Neutrophil (primary cell): ENCODE measurements around the gene EDEM2.

Experiments used
- H3K27ac ChIP-seq: fragments of 200-600 bp; sonication (generic); 2 replicates; pipeline ENCODE4 v1.5.1; 2016; ENCODE audit warnings: mild to moderate bottlenecking, moderate library complexity
- H3K27me3 ChIP-seq: fragments of 200-600 bp; sonication (generic); 2 replicates; pipeline ENCODE4 v1.6.0; 2016; ENCODE audit warnings: mild to moderate bottlenecking
- H3K36me3 ChIP-seq: fragments of 200-600 bp; sonication (generic); 2 replicates; pipeline ENCODE4 v1.5.1; 2017
- H3K4me1 ChIP-seq, 2 experiments: fragments of 200-600 bp in 1 of 2; sonication (generic) in 1 of 2; 1 replicate in 1 of 2; 2 replicates in 1 of 2; pipeline versions ENCODE4 v1.5.1 to v1.6.1; 2013 to 2016; ENCODE audit warnings: low read depth in 1 of 2, low read length in 1 of 2, mild to moderate bottlenecking in 1 of 2, moderate library complexity in 1 of 2; ENCODE audit not compliant: control insufficient read depth in 1 of 2, insufficient read depth in 1 of 2
- H3K4me3 ChIP-seq, 2 experiments: fragments of 200-600 bp in 1 of 2; sonication (generic) in 1 of 2; 1 replicate in 1 of 2; 2 replicates in 1 of 2; pipeline ENCODE4 v1.5.1; 2013 to 2016; ENCODE audit warnings: low read depth in 1 of 2, low read length in 1 of 2, mild to moderate bottlenecking in 1 of 2, moderate library complexity in 1 of 2
- H3K9me3 ChIP-seq: fragments of 200-600 bp; sonication (generic); 2 replicates; pipeline ENCODE4 v1.5.1; 2016
- TF ChIP-seq, protein P1 (sequence below): fragments of 200-600 bp; sonication (generic); IDR thresholded peaks from 2 replicates; pipeline ENCODE4 v1.5.1; 2016; ENCODE audit warnings: antibody characterized with exemption

The EDEM2 gene

DNA sequence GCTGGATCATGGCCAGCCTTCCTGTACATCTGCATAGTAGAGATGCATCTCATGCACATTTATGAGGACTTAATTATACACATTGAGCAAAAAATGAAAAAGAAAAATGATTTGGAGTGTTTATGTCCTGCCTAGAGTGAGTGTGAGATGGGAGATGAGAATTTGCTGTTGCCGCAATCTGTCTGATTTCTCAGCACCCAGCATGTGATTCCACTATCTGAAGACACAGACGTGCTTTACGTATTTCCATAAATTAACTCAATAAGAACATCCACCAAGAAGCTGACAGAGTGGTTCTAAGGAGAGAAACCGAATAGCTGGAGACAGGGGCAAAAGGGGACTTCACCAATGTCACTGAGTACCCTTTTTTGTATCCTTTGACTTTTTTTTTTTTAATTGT lies 15.2 kb downstream of the EDEM2 start:
- no peaks in the 10 kb centered on the region for H3K27me3 ChIP-seq
- H3K36me3 ChIP-seq, result peaks cover 100% of the 10 kb centered on the region
- H3K4me1 ChIP-seq, result no peaks in the 10 kb centered on the region
- H3K27ac ChIP-seq, result no peak overlapping the region
- no peak overlapping the region for H3K4me3 ChIP-seq
- no peaks in the 10 kb centered on the region for H3K9me3 ChIP-seq
- TF ChIP-seq, protein P1, sequence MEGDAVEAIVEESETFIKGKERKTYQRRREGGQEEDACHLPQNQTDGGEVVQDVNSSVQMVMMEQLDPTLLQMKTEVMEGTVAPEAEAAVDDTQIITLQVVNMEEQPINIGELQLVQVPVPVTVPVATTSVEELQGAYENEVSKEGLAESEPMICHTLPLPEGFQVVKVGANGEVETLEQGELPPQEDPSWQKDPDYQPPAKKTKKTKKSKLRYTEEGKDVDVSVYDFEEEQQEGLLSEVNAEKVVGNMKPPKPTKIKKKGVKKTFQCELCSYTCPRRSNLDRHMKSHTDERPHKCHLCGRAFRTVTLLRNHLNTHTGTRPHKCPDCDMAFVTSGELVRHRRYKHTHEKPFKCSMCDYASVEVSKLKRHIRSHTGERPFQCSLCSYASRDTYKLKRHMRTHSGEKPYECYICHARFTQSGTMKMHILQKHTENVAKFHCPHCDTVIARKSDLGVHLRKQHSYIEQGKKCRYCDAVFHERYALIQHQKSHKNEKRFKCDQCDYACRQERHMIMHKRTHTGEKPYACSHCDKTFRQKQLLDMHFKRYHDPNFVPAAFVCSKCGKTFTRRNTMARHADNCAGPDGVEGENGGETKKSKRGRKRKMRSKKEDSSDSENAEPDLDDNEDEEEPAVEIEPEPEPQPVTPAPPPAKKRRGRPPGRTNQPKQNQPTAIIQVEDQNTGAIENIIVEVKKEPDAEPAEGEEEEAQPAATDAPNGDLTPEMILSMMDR, result no peak

DNA sequence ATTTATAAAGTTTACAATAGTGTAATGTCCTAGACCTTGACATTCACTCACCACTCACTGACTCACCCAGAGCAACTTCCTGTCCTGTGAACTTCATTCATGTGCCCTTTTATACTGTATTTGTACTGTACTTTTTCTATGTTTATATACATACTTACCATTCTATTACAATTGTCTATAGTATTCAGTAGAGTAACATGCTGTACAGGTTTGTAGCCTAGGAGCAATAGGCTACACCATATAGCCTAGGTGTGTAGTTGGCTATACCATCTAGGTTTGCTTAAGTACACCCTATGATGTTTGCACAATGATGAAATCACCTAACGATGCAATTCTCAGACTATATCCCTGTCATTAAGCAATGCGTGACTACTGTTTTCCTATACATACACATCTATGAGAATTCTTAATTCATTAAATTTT lies 17.5 kb downstream of the EDEM2 start:
- Histone ChIP-seq H3K4me3 (no peak overlapping the region), H3K27me3 (no peaks in the 10 kb centered on the region), H3K27ac (peak overlapping the region; percentile 55), H3K36me3 (peaks cover 99% of the 10 kb centered on the region), H3K9me3 (no peaks in the 10 kb centered on the region), H3K4me1 (no peaks in the 10 kb centered on the region)
- TF ChIP-seq, protein P1, result no peak

DNA sequence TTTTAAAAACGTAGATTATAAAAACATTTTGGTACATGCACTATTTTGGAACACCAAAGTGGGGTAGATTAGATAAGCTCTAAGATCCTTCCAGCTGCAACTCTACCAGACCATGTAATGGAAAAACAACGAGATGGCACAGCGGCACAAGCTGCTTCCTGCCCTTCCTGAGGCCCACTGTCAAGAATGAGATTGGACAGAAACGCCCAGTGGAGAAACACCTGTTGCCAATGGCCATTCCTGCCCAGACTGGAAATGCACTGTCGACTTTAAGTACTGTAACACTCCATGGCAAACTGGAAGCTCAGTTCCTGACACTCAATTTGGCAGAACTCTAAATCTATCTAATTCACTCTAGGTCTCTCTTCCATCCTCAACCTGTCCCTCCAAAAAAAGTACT lies 21.4 kb downstream of the EDEM2 start:
- Histone ChIP-seq H3K27me3 (no peaks in the 10 kb centered on the region), H3K36me3 (peaks cover 99% of the 10 kb centered on the region), H3K4me1 (no peaks in the 10 kb centered on the region), H3K9me3 (no peaks in the 10 kb centered on the region), H3K4me3 (no peak overlapping the region), H3K27ac (no peak overlapping the region)
- TF ChIP-seq, protein P1, result no peak

DNA sequence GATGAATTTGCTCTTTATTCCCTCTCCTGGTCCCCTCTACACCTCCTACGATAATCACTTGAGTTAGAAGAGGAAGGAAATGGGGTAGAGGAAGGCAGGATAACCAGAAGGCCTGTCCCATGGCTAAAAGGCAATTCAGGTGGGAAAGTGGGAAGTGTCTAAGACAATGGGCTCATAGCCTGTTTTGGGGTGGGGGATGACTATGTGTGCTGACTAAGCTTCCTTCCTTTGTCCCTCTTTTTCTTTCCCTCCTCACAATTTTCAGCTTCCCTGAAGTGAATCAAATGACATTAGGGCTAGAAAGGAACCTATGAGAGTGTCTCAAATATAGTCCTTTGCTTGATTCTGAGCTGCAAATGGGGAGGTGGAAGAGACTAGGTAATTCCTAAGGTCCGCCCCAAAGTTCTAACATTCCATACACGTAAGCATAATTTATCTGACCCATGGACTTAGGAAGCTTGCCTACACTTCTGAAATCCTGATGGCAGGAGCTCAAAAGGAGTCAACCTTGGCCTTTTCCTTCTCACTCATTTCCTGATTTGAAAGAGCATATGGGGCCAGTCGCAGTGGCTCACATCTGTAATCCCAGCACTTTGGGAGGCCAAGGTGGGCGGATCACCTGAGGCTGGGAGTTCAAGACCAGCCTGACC lies 24.3 kb downstream of the EDEM2 start:
- H3K4me1 ChIP-seq, result no peaks in the 10 kb centered on the region
- TF ChIP-seq, protein P1, result no peak
- no peaks in the 10 kb centered on the region for H3K27me3 ChIP-seq
- no peak overlapping the region for H3K4me3 ChIP-seq
- peaks cover 99% of the 10 kb centered on the region for H3K36me3 ChIP-seq
- no peak overlapping the region for H3K27ac ChIP-seq
- H3K9me3 ChIP-seq, result no peaks in the 10 kb centered on the region

DNA sequence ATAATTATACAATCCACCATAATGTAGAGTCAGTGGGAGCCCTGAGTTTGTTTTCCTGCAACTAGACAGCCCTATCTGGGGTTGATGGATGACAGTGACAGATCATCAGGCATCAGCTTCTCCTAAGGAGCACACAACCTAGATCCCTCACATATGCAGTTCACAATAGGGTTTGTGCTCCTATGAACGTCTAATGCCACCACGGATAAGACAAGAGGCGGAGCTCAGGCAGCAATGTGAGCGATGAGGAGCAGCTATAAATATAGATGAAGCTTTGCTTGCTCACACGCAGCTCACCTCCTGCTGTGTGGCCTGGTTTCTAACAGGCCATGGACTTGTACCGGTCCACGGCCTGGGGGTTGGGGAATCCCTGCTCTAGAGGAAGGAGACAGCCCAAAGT lies 25.9 kb downstream of the EDEM2 start:
- TF ChIP-seq, protein P1, result no peak
- H3K36me3 ChIP-seq, result peaks cover 99% of the 10 kb centered on the region
- H3K27me3 ChIP-seq, result no peaks in the 10 kb centered on the region
- no peaks in the 10 kb centered on the region for H3K9me3 ChIP-seq
- H3K27ac ChIP-seq, result no peak overlapping the region
- H3K4me3 ChIP-seq, result no peak overlapping the region
- H3K4me1 ChIP-seq, result no peaks in the 10 kb centered on the region
